ENCODE measurements around the gene SLC37A1.
"Not testable (repeated sequence)": the region's sequence is repeated elsewhere in the genome, so short reads cannot be mapped to it uniquely, and the experiment has no call there.

The SLC37A1 gene

DNA sequence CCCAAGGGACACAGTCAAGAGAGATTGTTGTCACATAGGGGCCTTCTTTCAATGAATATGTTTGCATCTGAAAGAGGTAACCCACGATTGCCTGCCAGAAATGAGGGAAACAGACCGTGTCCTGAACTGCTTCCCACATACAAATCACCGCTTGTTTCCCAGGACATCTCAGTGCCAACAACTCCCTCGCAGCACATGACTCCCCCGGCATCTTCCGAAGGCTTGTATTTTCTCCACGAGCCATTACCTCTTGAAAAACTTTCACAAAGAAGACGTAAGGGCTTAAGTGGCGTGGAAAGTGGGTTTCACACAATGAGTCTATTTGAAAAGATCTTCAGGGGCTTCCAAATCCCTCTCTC is 108.1 kb downstream of the SLC37A1 start:
- Histone ChIP-seq H3K27ac (ENCODE audit: low read depth, low read length) (no peak overlapping the region), H3K27me3 (ENCODE audit: control insufficient read depth in 1 of 2, insufficient read depth in 2 of 2, low read length in 2 of 2) (peaks cover 0 to 21% of the 10 kb centered on the region in 2 donors), H3K9me3 (ENCODE audit: low read length) (no peaks in the 10 kb centered on the region), H3K4me3 (ENCODE audit: low read depth in 1 of 2, low read length in 2 of 2) (no peak overlapping the region), H3K9ac (ENCODE audit: low read length) (no peak overlapping the region), H3K36me3 (ENCODE audit: insufficient read depth, low read length) (no peaks in the 10 kb centered on the region), H3K4me1 (ENCODE audit: insufficient read depth, low read length) (peaks cover 2% of the 10 kb centered on the region)

DNA sequence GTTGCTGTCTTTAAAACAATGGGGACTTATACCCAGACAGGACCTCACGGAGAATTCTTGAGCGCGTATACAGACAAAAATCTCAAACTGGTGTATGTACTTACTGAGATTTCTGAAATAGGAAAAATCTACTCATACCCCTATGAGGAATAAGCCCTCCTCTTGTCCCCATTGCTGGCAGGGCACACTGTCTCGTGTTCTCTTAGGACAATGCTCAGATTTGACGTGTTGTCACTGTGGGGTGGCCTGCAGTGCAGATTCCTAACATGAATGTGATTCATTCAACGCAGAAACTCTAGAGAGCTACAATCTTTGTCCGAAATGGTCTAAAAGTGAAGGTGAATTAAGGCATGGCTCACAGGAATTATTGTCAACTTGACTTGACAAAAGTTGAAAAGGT is 108.6 kb downstream of the SLC37A1 start:
- no peaks in the 10 kb centered on the region for H3K4me1 ChIP-seq (ENCODE audit: insufficient read depth, low read length)
- H3K4me3 ChIP-seq (ENCODE audit: low read depth in 1 of 2, low read length in 2 of 2), result no peak overlapping the region
- H3K9me3 ChIP-seq (ENCODE audit: low read length), result no peaks in the 10 kb centered on the region

DNA sequence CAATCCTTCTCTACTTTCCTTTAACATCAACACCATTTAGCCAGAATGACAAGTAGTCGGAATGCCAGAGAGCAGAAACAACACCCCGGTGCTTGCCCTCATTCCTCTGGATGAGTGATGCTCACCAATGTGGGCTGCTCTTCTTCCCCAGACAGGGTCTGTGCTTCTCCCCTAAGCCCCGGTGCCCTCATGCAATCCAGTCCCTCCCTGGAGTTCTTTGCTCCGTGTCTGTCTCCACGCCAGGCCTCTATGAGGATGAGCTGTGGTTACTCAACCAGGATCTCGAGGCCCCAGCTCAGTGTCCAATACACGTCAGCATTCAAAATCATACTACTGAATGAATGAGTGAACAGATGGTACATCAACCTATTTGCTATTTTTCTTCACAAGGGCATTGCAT is 110.0 kb downstream of the SLC37A1 start:
- no peak overlapping the region for H3K4me3 ChIP-seq (ENCODE audit: low read depth in 1 of 2, low read length in 2 of 2)
- H3K9ac ChIP-seq (ENCODE audit: low read length), result no peak overlapping the region
- H3K36me3 ChIP-seq (ENCODE audit: insufficient read depth, low read length), result no peaks in the 10 kb centered on the region
- no peaks in the 10 kb centered on the region for H3K9me3 ChIP-seq (ENCODE audit: low read length)
- no peak overlapping the region for H3K27ac ChIP-seq (ENCODE audit: low read depth, low read length)
- no peaks in the 10 kb centered on the region for H3K4me1 ChIP-seq (ENCODE audit: insufficient read depth, low read length)
- peaks cover 0 to 5% of the 10 kb centered on the region in 2 donors for H3K27me3 ChIP-seq (ENCODE audit: control insufficient read depth in 1 of 2, insufficient read depth in 2 of 2, low read length in 2 of 2)

More for the DNA sequence above, 108.6 kb downstream of the SLC37A1 start:
- Histone ChIP-seq H3K27ac (ENCODE audit: low read depth, low read length) (no peak overlapping the region), H3K27me3 (ENCODE audit: control insufficient read depth in 1 of 2, insufficient read depth in 2 of 2, low read length in 2 of 2) (peaks cover 0 to 16% of the 10 kb centered on the region in 2 donors), H3K9ac (ENCODE audit: low read length) (no peak overlapping the region), H3K36me3 (ENCODE audit: insufficient read depth, low read length) (no peaks in the 10 kb centered on the region)

DNA sequence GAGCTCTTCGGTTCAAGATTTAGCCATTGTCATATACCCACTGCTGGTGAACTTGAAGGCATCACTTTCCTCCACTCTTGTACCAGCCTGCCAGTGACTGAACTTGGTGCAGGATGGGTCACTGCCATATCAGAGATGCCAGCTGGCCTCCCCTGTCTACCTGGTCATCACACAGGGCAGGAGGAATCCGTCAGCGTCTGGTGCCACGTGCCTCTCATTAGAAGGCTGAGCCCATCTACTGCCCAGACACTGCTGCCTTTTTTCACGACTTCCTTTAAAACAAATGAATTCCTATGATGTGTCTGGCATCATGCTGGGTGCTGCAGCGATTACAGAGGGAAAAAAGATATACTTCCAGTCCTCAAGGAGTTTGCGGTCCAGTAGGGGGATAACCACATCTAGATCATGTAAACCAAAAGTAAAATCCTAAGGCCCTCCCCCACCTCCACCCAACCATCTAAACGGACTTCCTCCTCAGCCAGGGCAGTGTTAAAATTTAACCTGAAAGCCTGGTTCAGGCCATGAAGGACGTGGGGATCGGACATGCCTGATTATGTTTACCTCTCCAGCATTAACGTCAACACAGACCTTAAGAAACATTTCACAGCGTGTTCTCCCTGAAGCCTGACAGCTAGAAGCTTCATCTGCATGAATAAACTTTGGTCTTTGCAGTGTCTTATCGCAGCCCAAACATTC is 110.6 kb downstream of the SLC37A1 start:
- H3K27me3 ChIP-seq (ENCODE audit: control insufficient read depth in 1 of 2, insufficient read depth in 2 of 2, low read length in 2 of 2), result peaks cover 0 to 5% of the 10 kb centered on the region in 2 donors
- no peak overlapping the region for H3K9ac ChIP-seq (ENCODE audit: low read length)
- no peaks in the 10 kb centered on the region for H3K4me1 ChIP-seq (ENCODE audit: insufficient read depth, low read length)
- no peak overlapping the region for H3K27ac ChIP-seq (ENCODE audit: low read depth, low read length)
- no peak overlapping the region for H3K4me3 ChIP-seq (ENCODE audit: low read depth in 1 of 2, low read length in 2 of 2)
- H3K9me3 ChIP-seq (ENCODE audit: low read length), result no peaks in the 10 kb centered on the region
- no peaks in the 10 kb centered on the region for H3K36me3 ChIP-seq (ENCODE audit: insufficient read depth, low read length)

DNA sequence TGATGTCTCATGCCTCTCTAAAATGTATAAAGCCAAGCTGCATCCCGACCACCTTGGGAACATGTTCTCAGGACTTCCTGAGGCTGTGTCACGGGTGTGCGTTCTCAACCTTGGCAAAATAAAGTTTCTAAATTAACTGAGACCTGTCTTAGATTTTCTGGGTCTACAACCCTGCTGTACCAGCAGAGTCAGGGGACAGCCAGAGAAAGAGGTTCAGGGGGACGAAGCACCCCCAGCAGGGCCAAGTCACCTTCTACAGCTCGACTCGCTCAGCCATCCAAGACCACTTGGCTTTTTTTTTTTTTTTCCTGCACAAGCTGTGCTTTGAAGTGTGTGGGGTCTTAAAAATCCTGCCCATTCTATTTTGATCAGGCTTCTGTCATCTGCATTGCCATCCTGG is 111.3 kb downstream of the SLC37A1 start:
- no peak overlapping the region for H3K27ac ChIP-seq (ENCODE audit: low read depth, low read length)

DNA sequence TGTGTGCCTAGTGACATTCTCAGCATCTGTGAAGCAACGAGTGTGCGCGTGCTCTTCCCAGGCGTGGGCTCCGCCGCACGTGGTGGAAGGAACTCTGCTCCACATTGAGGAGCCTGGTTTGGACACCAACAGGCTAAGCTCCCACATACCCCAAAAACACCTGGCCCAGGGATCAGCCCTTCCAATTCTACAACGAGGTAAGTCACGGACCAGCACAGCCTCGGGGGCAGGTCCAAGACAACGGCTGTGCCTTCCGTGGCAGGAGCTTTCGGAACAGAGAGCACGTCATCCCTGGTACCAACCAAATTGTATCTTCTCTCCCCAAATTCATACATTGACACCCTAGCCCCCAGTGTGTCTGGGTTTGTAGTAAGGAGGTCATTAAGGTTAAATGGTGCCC is 112.5 kb downstream of the SLC37A1 start:
- H3K4me1 ChIP-seq (ENCODE audit: insufficient read depth, low read length), result no peaks in the 10 kb centered on the region
- no peak overlapping the region for H3K9ac ChIP-seq (ENCODE audit: low read length)
- H3K27me3 ChIP-seq (ENCODE audit: control insufficient read depth in 1 of 2, insufficient read depth in 2 of 2, low read length in 2 of 2), result no peaks in the 10 kb centered on the region
- no peak overlapping the region for H3K4me3 ChIP-seq (ENCODE audit: low read depth in 1 of 2, low read length in 2 of 2)
- H3K9me3 ChIP-seq (ENCODE audit: low read length), result no peaks in the 10 kb centered on the region
- no peaks in the 10 kb centered on the region for H3K36me3 ChIP-seq (ENCODE audit: insufficient read depth, low read length)
- no peak overlapping the region for H3K27ac ChIP-seq (ENCODE audit: low read depth, low read length)

More for the DNA sequence above, 111.3 kb downstream of the SLC37A1 start:
- Histone ChIP-seq H3K4me1 (ENCODE audit: insufficient read depth, low read length) (no peaks in the 10 kb centered on the region), H3K27me3 (ENCODE audit: control insufficient read depth in 1 of 2, insufficient read depth in 2 of 2, low read length in 2 of 2) (peaks cover 0 to 2% of the 10 kb centered on the region in 2 donors), H3K9me3 (ENCODE audit: low read length) (no peaks in the 10 kb centered on the region), H3K36me3 (ENCODE audit: insufficient read depth, low read length) (no peaks in the 10 kb centered on the region), H3K4me3 (ENCODE audit: low read depth in 1 of 2, low read length in 2 of 2) (no peak overlapping the region), H3K9ac (ENCODE audit: low read length) (no peak overlapping the region)

DNA sequence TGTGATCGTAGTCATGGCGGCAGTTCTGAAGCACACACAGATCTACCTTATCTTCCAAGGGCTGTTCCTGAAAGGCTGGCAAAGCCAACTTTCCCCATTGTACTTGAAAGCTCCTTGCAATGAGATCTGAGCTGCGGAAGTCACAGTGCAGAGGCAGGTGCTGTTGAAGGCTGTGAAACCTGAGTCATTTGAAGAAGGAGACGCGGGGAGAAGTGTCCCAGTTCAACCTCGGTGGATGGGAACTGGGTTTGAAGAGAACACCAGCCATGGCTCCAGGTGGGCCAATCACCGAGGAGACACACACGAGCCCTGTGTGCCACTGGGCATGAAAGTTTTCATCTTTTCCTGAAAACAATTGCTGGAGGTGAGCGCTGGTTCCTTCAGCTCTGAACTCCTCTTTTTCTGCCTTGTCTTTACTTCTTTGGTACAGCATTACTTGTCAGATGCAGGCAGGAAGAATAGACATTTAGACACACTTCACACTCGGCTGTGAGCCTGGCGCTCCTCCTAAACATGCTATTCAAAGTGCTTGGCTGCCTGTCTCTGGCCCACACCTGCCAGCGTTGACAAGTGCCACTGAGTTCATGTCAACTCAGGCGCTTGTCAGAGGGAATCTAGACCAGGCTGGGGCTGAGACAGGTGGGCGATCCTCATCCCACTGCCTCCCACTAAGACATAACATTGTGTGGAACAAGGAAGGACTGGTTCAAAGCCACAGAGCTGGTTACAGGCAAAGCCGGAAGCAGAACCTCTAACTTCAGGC is 114.1 kb downstream of the SLC37A1 start:
- Histone ChIP-seq H3K9ac (ENCODE audit: low read length) (no peak overlapping the region), H3K4me3 (ENCODE audit: low read depth in 1 of 2, low read length in 2 of 2) (no peak overlapping the region), H3K27ac (ENCODE audit: low read depth, low read length) (no peak overlapping the region), H3K9me3 (ENCODE audit: low read length) (no peaks in the 10 kb centered on the region), H3K36me3 (ENCODE audit: insufficient read depth, low read length) (no peaks in the 10 kb centered on the region), H3K27me3 (ENCODE audit: control insufficient read depth in 1 of 2, insufficient read depth in 2 of 2, low read length in 2 of 2) (no peaks in the 10 kb centered on the region), H3K4me1 (ENCODE audit: insufficient read depth, low read length) (no peaks in the 10 kb centered on the region)

DNA sequence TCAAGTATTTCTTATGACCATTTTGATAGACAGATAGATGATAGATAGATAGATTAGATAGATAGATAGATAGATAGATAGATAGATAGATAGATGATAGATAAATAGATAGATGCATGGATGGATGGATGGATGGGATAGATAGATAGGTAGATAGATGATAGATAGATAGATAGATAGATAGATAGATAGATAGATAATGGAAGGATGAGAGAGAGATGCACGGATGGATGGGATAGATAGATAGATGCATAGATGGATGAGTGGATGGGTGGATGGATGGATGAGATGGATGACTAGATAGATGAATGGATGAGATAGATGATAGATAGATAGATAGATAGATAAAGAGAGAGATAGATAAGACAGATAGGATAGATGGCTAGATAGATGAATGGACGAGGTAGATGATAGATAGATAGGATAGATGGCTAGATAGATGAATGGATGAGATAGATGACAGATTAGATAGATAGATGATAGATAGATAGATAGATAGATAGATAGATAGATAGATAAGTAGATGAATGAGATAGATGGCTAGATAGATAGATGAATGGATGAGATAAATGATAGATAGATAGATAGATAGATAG is 114.9 kb downstream of the SLC37A1 start:
- not testable (repeated sequence) for H3K9ac ChIP-seq (ENCODE audit: low read length); H3K27ac ChIP-seq (ENCODE audit: low read depth, low read length); H3K4me1 ChIP-seq (ENCODE audit: insufficient read depth, low read length); H3K4me3 ChIP-seq (ENCODE audit: low read depth in 1 of 2, low read length in 2 of 2); H3K9me3 ChIP-seq (ENCODE audit: low read length); H3K36me3 ChIP-seq (ENCODE audit: insufficient read depth, low read length); H3K27me3 ChIP-seq (ENCODE audit: control insufficient read depth in 1 of 2, insufficient read depth in 2 of 2, low read length in 2 of 2)

DNA sequence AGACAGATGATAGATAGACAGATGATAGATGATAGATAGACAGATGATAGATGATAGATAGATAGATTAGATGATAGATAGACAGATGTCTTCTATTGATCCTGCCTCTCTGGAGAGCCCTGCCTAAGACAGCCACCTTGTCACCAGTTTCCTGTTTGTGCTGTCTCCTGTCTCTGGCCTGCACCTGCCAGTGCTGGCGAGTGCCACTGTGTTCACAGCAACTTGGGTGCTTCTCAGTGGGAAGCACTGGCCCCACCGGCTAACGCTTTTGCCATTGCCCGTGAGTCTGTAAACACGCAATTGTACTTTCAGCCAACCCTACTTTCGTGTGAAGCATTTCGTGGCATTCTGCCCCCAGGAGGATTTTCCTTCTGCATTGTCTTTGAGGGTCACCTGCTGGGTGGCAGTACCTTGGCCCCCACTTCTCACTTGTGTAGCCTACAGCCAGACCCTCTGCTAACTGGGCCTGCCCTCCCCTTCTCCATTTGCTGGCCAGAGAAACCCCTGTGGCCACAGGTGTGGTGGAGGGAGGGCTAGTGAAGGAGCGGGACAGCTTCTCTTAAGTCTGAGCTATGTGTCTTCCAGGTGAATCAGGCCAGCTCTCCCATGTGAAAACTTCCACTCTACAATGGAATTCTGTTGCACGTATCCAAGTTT is 116.4 kb downstream of the SLC37A1 start:
- H3K27me3 ChIP-seq (ENCODE audit: control insufficient read depth in 1 of 2, insufficient read depth in 2 of 2, low read length in 2 of 2), result no peaks in the 10 kb centered on the region
- H3K36me3 ChIP-seq (ENCODE audit: insufficient read depth, low read length), result no peaks in the 10 kb centered on the region
- no peak overlapping the region for H3K9ac ChIP-seq (ENCODE audit: low read length)
- no peak overlapping the region for H3K27ac ChIP-seq (ENCODE audit: low read depth, low read length)
- no peaks in the 10 kb centered on the region for H3K4me1 ChIP-seq (ENCODE audit: insufficient read depth, low read length)
- H3K9me3 ChIP-seq (ENCODE audit: low read length), result no peaks in the 10 kb centered on the region
- no peak overlapping the region for H3K4me3 ChIP-seq (ENCODE audit: low read depth in 1 of 2, low read length in 2 of 2)

DNA sequence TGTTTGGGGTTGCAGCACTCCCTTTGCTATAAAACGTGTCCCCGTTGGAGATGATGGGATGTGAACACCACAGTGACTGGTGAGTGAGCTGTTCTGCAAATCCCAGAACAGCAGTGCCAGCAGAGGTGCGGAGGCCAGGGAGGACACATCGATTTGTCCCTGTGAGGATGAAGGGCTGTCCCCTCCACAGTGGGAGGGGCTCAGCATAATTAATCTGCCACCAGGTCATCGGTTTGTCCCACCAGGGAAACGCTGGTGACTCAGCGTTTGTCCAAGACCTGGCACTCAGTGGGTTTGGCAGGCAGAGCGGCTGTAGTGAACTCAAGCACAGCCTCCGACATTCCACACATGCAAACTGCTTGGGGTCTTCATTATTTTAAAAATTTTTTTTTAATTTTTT is 117.0 kb downstream of the SLC37A1 start:
- Histone ChIP-seq H3K4me1 (ENCODE audit: insufficient read depth, low read length) (no peaks in the 10 kb centered on the region), H3K36me3 (ENCODE audit: insufficient read depth, low read length) (no peaks in the 10 kb centered on the region), H3K9ac (ENCODE audit: low read length) (no peak overlapping the region), H3K27me3 (ENCODE audit: control insufficient read depth in 1 of 2, insufficient read depth in 2 of 2, low read length in 2 of 2) (no peaks in the 10 kb centered on the region), H3K4me3 (ENCODE audit: low read depth in 1 of 2, low read length in 2 of 2) (no peak overlapping the region), H3K9me3 (ENCODE audit: low read length) (no peaks in the 10 kb centered on the region), H3K27ac (ENCODE audit: low read depth, low read length) (no peak overlapping the region)

Measured in muscle layer of colon (tissue), 2 donors.